K562 (cell line): Measurements from ENCODE around the gene PDCD6IP. TPM values are rescaled to one million over a fixed set of nuclear protein-coding genes. Genes with fewer than 3 reads are reported as not detected.

Source experiments
- E2F4 ChIP-seq: sonication (generic); formaldehyde crosslinking; IDR thresholded peaks from 2 replicates; pipeline ENCODE4 v1.8.0; 2022; ENCODE audit warnings: mild to moderate bottlenecking, low read depth, missing genetic modification reagents
- ZNF395 ChIP-seq: fragments of 200-800 bp; sonication (Bioruptor generic); IDR thresholded peaks from 2 replicates; pipeline ENCODE4 v1.6.1; 2017; ENCODE audit warnings: missing genetic modification characterization, missing compliant biosample characterization
- ZNF518B ChIP-seq: fragments of 250-450 bp; sonication (Bioruptor Pico); IDR thresholded peaks from 2 replicates; pipeline ENCODE4 v1.5.0; 2021; ENCODE audit warnings: mild to moderate bottlenecking, moderate library complexity
- ZNF668 ChIP-seq: fragments of 250-450 bp; sonication (Bioruptor Pico); IDR thresholded peaks from 2 replicates; pipeline ENCODE4 v1.8.0; 2022; ENCODE audit warnings: mild to moderate bottlenecking, inconsistent platforms
- ZNF696 ChIP-seq: fragments of 250-450 bp; sonication (Bioruptor Pico); conservative IDR thresholded peaks from 2 replicates; pipeline ENCODE4 v1.4.0; 2020; ENCODE audit warnings: mild to moderate bottlenecking, moderate library complexity
- ZNF717 ChIP-seq: fragments of 250-450 bp; sonication (Bioruptor Pico); IDR thresholded peaks from 2 replicates; pipeline ENCODE4 v1.5.0; 2021
- polyA plus RNA-seq, 8 experiments: library from polyadenylated mRNA; depleted of rRNA in 4 of 8; stranded (reverse) in 5 of 8; unstranded in 3 of 8; fragments of >200 nt; fragmentation: Nextera tagmentation in 2 of 8; fragmentation: Illumina TruSeq in 1 of 8; extraction: Ambion mirVana in 2 of 8; extraction: Trizol in 1 of 8; gene quantifications; 2 replicates each; pipeline versions ENCODE4 v1.2.1 to v1.2.3, GENCODE V29; 2011 to 2014; ENCODE audit warnings: inconsistent platforms in 1 of 8, missing spikeins in 1 of 8
- total RNA-seq, 7 experiments: library from RNA; depleted of rRNA in 6 of 7; stranded (reverse); fragments of >200 nt in 6 of 7; fragmentation: Illumina TruSeq in 2 of 7; extraction: Trizol in 2 of 7; gene quantifications; 2 replicates each; pipeline versions ENCODE4 v1.2.1 to v1.2.3, GENCODE V29; 2011 to 2021; ENCODE audit warnings: low replicate concordance in 1 of 7
- TF ChIP-seq, protein P1 (sequence below), 2 experiments: fragments of 200-800 bp in 1 of 2; sonication (Bioruptor generic) in 1 of 2; sonication (generic) in 1 of 2; formaldehyde crosslinking in 1 of 2; IDR thresholded peaks in 1 of 2; conservative IDR thresholded peaks in 1 of 2; 2 replicates each; pipeline versions ENCODE4 v1.5.0 to v1.6.1; 2016 to 2020; ENCODE audit warnings: missing compliant biosample characterization in 1 of 2, missing genetic modification characterization in 1 of 2, missing genetic modification reagents in 1 of 2

Gene PDCD6IP
- total and polyA plus RNA-seq, 9 of the 15 experiments (the other 6 are each of a cell fraction or from before 2014, with no cell fraction given), result 40.2 to 302 (median 122) TPM

- TF ChIP-seq, protein P1, sequence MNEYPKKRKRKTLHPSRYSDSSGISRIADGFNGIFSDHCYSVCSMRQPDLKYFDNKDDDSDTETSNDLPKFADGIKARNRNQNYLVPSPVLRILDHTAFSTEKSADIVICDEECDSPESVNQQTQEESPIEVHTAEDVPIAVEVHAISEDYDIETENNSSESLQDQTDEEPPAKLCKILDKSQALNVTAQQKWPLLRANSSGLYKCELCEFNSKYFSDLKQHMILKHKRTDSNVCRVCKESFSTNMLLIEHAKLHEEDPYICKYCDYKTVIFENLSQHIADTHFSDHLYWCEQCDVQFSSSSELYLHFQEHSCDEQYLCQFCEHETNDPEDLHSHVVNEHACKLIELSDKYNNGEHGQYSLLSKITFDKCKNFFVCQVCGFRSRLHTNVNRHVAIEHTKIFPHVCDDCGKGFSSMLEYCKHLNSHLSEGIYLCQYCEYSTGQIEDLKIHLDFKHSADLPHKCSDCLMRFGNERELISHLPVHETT (CRISPR knock-in tag; conservative IDR thresholded peaks at IDR 0.05 in 1 of 2, IDR thresholded peaks at IDR 0.05 in 1 of 2), result peak in 1 of 2 experiments; percentile 70; a peak in 2 of 4 replicates
- TF ChIP-seq ZNF518B, result no peak
- TF ChIP-seq E2F4 (CRISPR knock-in tag), result no peak
- no peak for TF ChIP-seq ZNF668 (CRISPR knock-in tag)
- TF ChIP-seq ZNF717 (CRISPR knock-in tag), result no peak
- TF ChIP-seq ZNF395 (CRISPR knock-in tag), result peak; percentile 26; the same call in 1 of the 2 replicates
- no peak for TF ChIP-seq ZNF696 (CRISPR knock-in tag)
These were observed 103.6 kb downstream of the PDCD6IP start (continued) for GRCh38 chr3:33901862-33902563.
